SK-N-MC (cell line): Measurements from ENCODE around the gene JADE1.

Experiments
- EZH2 ChIP-seq: fragments of 200-600 bp; sonication (generic); IDR thresholded peaks from one replicate; pipeline ENCODE4 v1.6.1; 2017; ENCODE audit warnings: antibody characterized with exemption
- FOXP2 ChIP-seq: optimal IDR thresholded peaks from 2 replicates; pipeline ENCODE3; 2011; ENCODE audit warnings: mild to moderate bottlenecking, moderate library complexity; ENCODE audit not compliant: insufficient read depth; ENCODE audit errors: extremely low read length, control extremely low read depth
- POLR2AphosphoS5 ChIP-seq: IDR thresholded peaks from 2 replicates; pipeline ENCODE4 v1.6.1; 2012; ENCODE audit warnings: mild to moderate bottlenecking, low read depth, low read length, borderline replicate concordance

DNA sequence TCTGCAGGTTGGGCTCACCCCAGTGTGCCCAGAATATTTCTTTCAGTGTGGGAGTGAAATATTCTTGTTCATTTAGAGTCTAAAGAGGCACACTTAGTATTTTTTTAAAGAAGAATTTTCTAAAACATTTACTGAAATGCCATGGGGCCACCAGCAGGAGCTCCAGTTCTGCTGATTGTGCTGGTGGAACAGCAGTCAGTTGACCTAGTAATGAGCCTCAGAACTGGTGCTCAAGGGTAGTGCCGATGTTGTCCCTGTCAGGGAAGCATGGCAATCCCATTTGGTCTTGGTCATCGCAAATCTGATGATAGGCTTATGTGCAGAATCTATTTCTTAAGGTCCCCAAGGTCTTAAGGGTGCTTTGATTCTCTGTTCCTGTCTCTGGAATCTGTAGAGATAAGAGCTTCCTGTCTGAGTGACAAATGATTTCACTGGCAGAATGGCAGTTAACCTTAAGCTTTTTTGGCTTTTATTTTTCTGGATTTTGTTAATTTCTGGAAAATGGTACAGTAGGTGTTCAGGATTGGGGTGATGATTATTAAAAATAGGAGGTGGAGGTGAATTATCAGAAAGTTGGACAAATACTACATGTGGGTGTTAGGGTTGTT lies 31.3 kb downstream of the JADE1 start:
- TF ChIP-seq POLR2AphosphoS5 (no peak), EZH2 (no peak), FOXP2 (no peak)
